Osteocyte (in vitro differentiated cells): ENCODE data around the gene ZBTB1. TPM values are rescaled to one million over a fixed set of nuclear protein-coding genes. Genes with fewer than 3 reads are reported as not detected.
"Not testable (repeated sequence)": the region's sequence is repeated elsewhere in the genome, so short reads cannot be mapped to it uniquely, and the experiment has no call there.

Experiments
- DNase-seq: peaks from one replicate; pipeline ENCODE4 v3.0.0; 2021; ENCODE audit warnings: mixed read lengths; ENCODE audit not compliant: unreplicated experiment; ENCODE audit errors: extremely low spot score
- H3K27ac Mint-ChIP-seq: one replicate; pipeline ENCODE4 v1.8.0; 2021; ENCODE audit warnings: mild to moderate bottlenecking, mixed read lengths; ENCODE audit not compliant: unreplicated experiment
- H3K27me3 Mint-ChIP-seq: one replicate; pipeline ENCODE4 v1.8.0; 2021; ENCODE audit warnings: mixed read lengths; ENCODE audit not compliant: unreplicated experiment
- H3K36me3 Mint-ChIP-seq: one replicate; pipeline ENCODE4 v1.8.0; 2021; ENCODE audit warnings: mixed read lengths; ENCODE audit not compliant: unreplicated experiment
- H3K4me1 Mint-ChIP-seq: one replicate; pipeline ENCODE4 v1.8.0; 2021; ENCODE audit warnings: mixed read lengths; ENCODE audit not compliant: unreplicated experiment
- H3K4me3 Mint-ChIP-seq: one replicate; pipeline ENCODE4 v1.8.0; 2021; ENCODE audit warnings: mild to moderate bottlenecking, moderate library complexity, mixed read lengths; ENCODE audit not compliant: unreplicated experiment
- H3K9me3 Mint-ChIP-seq: one replicate; pipeline ENCODE4 v1.8.0; 2021; ENCODE audit warnings: mixed read lengths; ENCODE audit not compliant: unreplicated experiment
- CTCF ChIP-seq: fragments of 200-600 bp; sonication (generic); IDR thresholded peaks from 2 replicates; pipeline ENCODE4 v1.5.0; 2021; ENCODE audit warnings: antibody characterized with exemption, mild to moderate bottlenecking, moderate library complexity
- total RNA-seq: library from RNA; stranded (reverse); gene quantifications from 2 replicates; pipeline ENCODE4 v1.2.1, GENCODE V29; 2021

ZBTB1 gene
- total RNA-seq, 1 donor from 2014 or later = 67.0 TPM

- Mint-ChIP-seq H3K4me1 (peaks cover 46% of the 10 kb centered on the region), H3K27ac (no peak overlapping the region), H3K27me3 (no peaks in the 10 kb centered on the region), H3K36me3 (no peaks in the 10 kb centered on the region), H3K9me3 (no peaks in the 10 kb centered on the region), H3K4me3 (no peak overlapping the region)
- DNase-seq = no peak
- no peak for TF ChIP-seq CTCF
Measured at GRCh38 chr14:64515053-64515452, 10.5 kb downstream of the ZBTB1 start.

GRCh38 chr14:64516969-64517368 is 12.4 kb downstream of the ZBTB1 start:
- Mint-ChIP-seq H3K4me3 (no peak overlapping the region), H3K27me3 (no peaks in the 10 kb centered on the region), H3K9me3 (no peaks in the 10 kb centered on the region), H3K4me1 (peaks cover 38% of the 10 kb centered on the region), H3K36me3 (peaks cover 2% of the 10 kb centered on the region), H3K27ac (no peak overlapping the region)
- TF ChIP-seq CTCF = no peak
- no peak for DNase-seq

DNA sequence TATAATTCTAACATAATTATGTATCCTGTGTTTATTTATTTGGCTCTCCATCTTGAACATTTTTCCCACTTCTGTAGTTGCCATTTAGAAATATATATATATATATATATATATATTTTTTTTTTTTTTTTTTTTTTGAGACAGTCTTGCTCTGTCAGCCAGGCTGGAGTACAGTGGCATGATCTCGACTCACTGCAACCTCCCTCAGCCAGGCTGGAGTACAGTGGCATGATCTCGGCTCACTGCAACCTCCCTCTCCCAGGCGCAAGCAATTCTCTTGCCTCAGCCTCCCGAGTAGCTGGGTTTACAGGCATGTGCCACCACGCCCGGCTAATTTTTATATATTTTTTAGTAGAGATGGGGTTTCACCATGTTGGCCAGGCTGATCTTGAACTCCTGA is 13.1 kb downstream of the ZBTB1 start:
- H3K27ac Mint-ChIP-seq, DNase-seq, H3K4me3 Mint-ChIP-seq, H3K27me3 Mint-ChIP-seq, H3K36me3 Mint-ChIP-seq, H3K9me3 Mint-ChIP-seq: not testable (repeated sequence)
- H3K4me1 Mint-ChIP-seq = peaks cover 34% of the 10 kb centered on the region

DNA sequence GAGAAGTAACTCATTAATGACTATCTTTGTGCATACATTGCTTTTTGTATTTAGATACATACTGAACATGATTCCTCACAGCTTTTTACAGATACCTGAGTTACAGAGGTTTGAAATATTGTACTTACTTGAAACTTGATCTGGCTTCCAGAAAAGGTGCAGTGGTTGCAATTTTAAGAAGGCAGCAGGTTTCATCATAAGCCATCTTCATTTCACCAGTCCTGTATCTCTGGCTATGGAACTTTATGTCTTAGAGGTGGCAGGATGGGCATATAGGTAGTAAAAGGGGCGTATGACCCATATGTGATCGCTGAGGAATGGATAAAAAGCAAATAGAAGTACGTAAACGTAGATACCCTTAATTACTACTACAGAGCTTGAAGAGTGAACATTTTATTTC is 13.7 kb downstream of the ZBTB1 start:
- no peak for TF ChIP-seq CTCF
- peak overlapping the region; percentile 44 for H3K27ac Mint-ChIP-seq

GRCh38 chr14:64520699-64521098 is 16.1 kb downstream of the ZBTB1 start:
- no peak overlapping the region for H3K4me3 Mint-ChIP-seq
- peaks cover 19% of the 10 kb centered on the region for H3K4me1 Mint-ChIP-seq
- TF ChIP-seq CTCF = no peak
- peak overlapping the region; percentile 35 for H3K27ac Mint-ChIP-seq
- DNase-seq = no peak
- H3K27me3 Mint-ChIP-seq = no peaks in the 10 kb centered on the region
- peaks cover 7% of the 10 kb centered on the region for H3K36me3 Mint-ChIP-seq
- H3K9me3 Mint-ChIP-seq = no peaks in the 10 kb centered on the region

More for the DNA sequence above, 13.7 kb downstream of the ZBTB1 start:
- Mint-ChIP-seq H3K36me3 (peaks cover 2% of the 10 kb centered on the region), H3K4me1 (peaks cover 31% of the 10 kb centered on the region), H3K9me3 (no peaks in the 10 kb centered on the region), H3K27me3 (no peaks in the 10 kb centered on the region), H3K4me3 (no peak overlapping the region)
- DNase-seq = no peak
